GM12891 (cell line): ENCODE results near the gene SLC9A9.
"Not testable (repeated sequence)": the region's sequence is repeated elsewhere in the genome, so short reads cannot be mapped to it uniquely, and the experiment has no call there.

Experiments used
- DNase-seq: peaks from one replicate; pipeline ENCODE4 v3.0.0; 2011; ENCODE audit warnings: low spot score; ENCODE audit not compliant: insufficient read length
- FAIRE-seq: peaks from 2 replicates; lab custom pipeline; 2011; peaks lifted over from hg19 to GRCh38; lab: Jason Lieb, UNC
- PAX5 ChIP-seq: IDR thresholded peaks from 2 replicates; pipeline ENCODE4 v1.6.1; 2011; ENCODE audit warnings: low read length, moderate library complexity, mild to moderate bottlenecking; ENCODE audit not compliant: insufficient read depth, severe bottlenecking
- POLR2A ChIP-seq: IDR thresholded peaks from 2 replicates; pipeline ENCODE4 v1.6.1; 2011; ENCODE audit warnings: low read depth, low read length, control low read depth
- POLR2AphosphoS5 ChIP-seq: IDR thresholded peaks from 2 replicates; pipeline ENCODE4 v1.6.1; 2011; ENCODE audit warnings: low read depth, low read length, control low read depth
- POU2F2 ChIP-seq: IDR thresholded peaks from 2 replicates; pipeline ENCODE4 v1.6.1; 2011; ENCODE audit warnings: low read depth, mild to moderate bottlenecking, control low read depth, low read length, moderate library complexity
- SPI1 ChIP-seq: IDR thresholded peaks from 2 replicates; pipeline ENCODE4 v1.6.1; 2011; ENCODE audit warnings: low read depth, low read length, control low read depth
- TAF1 ChIP-seq: IDR thresholded peaks from 2 replicates; pipeline ENCODE4 v1.6.1; 2011; ENCODE audit warnings: low read depth, low read length, control low read depth

The SLC9A9 gene

DNA sequence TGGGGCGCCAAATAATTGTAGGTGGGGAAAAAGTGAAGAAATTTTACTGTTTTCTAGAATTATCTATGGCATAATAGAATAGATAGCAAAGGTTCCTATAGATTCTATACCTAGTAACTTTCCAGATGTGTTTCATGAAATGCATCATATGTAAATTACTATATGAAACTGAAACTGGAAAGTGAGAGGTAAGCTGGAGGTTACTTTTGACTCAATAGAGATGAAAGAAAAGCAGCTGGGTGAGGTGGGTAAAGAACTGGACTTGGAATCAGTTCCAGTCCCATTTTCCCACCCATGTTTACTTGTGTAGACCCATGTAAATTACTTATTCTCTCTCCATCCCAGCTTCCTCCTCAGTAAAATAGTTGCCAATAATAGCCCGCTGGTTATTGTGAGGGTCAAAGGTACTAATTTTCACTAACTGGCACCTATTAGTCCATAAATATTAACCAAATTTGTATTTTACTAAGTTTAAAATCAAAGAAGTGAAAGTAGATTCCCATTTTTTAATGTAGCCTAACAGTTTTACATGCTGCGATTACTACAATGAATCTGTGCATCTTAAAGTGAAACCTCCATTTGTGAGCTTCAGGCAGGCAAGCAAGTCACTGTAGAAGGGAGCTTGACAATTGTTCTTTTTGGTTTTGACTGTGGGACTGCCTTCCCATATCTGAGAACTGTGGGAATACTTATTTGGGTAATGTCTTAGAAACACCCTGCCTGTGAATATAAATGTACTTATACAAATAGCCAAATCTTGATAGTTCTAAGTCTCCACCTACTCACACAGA is 312.1 kb downstream of the SLC9A9 start:
- peak; percentile 80 for FAIRE-seq
- no peak for TF ChIP-seq TAF1
- no peak for TF ChIP-seq PAX5
- no peak for TF ChIP-seq POLR2A
- 0 out of 2 replicates have a peak, but pooled peaks have one; percentile 37 for TF ChIP-seq POU2F2
- TF ChIP-seq SPI1, result peak; percentile 28; the same call in 1 of the 2 replicates
- no peak for TF ChIP-seq POLR2AphosphoS5

DNA sequence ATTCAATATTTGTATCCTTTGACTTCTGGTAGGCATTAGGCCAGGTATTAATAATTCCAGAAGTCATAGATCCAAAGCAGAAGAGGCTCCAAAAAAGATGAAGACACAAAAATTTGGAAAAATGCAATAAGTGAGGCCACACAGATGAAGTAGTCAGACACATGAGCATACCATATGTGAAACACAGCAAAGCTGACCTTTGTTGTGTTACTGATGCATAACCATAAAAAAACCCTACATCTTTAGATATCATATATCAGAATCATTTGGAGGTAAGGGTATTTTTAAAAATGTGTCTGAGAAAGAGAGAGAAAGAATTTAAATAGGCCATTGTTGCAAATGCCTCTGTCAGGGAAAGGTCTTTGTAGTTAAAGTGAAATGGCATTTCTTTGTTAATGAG is 314.9 kb downstream of the SLC9A9 start:
- no peak for TF ChIP-seq TAF1
- TF ChIP-seq PAX5, result no peak
- no peak for TF ChIP-seq POU2F2
- no peak for TF ChIP-seq POLR2A
- TF ChIP-seq POLR2AphosphoS5, result no peak
- TF ChIP-seq SPI1, result no peak
- no peak for FAIRE-seq
- DNase-seq, result no peak

More for the DNA sequence above, 312.1 kb downstream of the SLC9A9 start:
- DNase-seq, result peak; percentile 24

DNA sequence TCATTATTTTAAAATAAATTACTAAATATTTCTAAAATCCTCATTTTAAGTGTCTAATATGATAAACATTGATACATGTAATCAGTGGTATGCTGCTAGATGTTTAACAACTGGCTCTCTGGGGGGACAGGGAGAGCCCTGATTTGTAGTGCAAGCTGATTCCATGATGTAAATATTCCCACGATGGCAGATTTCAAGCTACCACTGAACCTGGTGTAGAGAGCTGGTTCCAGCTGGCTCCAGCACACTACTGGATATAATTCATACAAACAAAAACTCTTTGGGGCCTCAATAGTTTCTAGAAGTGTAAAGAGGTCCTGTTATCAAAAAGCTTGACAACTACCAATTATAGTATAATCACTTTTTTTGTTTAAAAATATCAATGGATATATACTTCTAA is 316.2 kb downstream of the SLC9A9 start:
- DNase-seq (no peak), FAIRE-seq (no peak)
- TF ChIP-seq POLR2A (no peak), POLR2AphosphoS5 (no peak)

DNA sequence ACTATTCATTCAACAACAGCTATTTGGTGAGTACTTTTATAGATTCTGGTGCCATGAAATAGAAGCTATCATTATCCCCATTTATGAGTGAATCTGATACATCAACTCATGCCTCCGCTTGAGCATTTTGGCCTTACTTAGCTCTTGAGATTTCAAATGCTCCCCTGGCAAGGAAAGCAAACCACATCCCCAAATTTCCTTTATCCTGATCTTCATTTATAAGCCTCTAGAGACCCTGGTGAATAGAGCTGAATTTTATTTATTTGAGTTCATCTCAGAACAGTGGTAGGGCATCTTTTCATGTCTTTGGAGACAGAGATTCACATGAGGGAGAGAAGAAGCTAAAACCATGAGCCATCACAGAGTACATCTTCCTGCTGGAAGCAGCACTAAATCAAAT is 317.2 kb downstream of the SLC9A9 start:
- TF ChIP-seq POLR2AphosphoS5 (no peak), POLR2A (no peak), PAX5 (no peak), SPI1 (no peak), TAF1 (no peak), POU2F2 (no peak)
- no peak for FAIRE-seq
- DNase-seq, result no peak

DNA sequence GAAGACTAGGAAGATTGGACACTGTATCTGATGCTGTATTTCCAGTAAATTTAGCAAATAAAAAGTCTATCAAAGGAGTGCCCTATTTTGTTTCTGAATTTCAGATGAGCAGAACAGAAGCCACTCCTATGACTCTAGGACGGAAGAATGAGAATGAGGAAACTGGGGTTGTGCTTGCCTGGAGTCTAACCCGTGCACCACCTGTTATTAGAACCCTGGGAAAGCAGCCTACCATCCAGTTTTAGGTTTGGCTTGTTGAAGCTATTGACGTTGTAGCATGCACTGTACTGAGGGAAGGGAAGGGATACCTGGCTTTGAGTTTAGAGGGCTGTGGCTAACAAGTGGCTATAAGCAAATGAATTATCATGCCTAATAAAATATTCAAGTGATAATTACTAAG is 318.5 kb downstream of the SLC9A9 start:
- DNase-seq, result no peak
- TF ChIP-seq POLR2A, result no peak
- no peak for TF ChIP-seq TAF1
- no peak for TF ChIP-seq POLR2AphosphoS5
- TF ChIP-seq SPI1, result no peak
- no peak for TF ChIP-seq POU2F2
- no peak for TF ChIP-seq PAX5
- FAIRE-seq, result no peak

DNA sequence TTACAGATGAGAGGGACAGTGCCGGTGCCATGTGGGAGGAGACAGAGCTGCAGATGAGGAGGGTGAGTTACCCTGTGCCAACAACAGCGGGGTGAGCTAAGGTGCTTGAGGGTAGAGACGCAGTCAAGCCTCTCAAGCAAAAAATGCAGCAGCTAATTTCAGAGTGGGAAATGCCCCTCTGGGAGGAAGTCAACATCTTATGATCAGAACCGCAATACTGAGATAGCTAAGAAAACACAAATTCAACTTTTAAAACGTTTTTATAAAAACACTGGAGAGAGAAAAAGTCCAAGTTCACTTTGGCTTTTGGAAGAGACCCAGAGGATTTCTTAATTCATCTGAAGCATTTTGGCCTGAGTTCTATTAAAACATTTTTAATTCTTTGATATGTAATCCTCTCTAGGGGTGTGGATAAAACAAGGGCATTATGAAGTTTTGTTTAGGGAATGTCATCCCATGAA is 319.2 kb downstream of the SLC9A9 start:
- no peak for DNase-seq
- peak; percentile 90 for FAIRE-seq
- TF ChIP-seq SPI1 (peak; percentile 78), POLR2AphosphoS5 (no peak)

DNA sequence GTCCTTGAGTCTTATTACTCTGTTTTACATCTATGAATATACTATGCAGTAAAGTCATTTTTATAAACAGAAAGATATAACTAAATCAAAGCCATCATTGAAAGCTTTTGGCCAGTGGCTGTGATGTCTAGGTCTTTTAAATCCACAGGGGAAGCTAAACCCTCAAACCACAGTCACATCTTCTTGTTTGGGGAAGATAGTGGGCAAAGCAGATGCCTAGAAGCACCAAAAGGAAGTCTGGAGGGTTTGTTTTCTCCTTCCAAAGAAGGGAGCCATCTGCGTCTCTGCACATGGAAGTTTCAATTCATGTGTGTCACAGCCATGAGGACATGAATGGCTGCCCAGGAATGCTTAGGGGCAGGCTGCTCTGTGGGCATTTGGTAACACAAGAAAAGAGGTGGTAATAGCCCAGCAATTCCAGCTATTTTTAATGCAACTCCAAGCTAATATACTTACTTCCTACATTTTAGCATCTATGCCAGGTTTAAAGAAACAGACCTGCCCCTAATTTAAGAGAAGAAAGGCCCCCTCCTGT is 322.2 kb downstream of the SLC9A9 start:
- TF ChIP-seq SPI1 (no peak), POLR2AphosphoS5 (no peak), POU2F2 (no peak), PAX5 (no peak), TAF1 (no peak), POLR2A (no peak)
- no peak for DNase-seq
- no peak for FAIRE-seq

DNA sequence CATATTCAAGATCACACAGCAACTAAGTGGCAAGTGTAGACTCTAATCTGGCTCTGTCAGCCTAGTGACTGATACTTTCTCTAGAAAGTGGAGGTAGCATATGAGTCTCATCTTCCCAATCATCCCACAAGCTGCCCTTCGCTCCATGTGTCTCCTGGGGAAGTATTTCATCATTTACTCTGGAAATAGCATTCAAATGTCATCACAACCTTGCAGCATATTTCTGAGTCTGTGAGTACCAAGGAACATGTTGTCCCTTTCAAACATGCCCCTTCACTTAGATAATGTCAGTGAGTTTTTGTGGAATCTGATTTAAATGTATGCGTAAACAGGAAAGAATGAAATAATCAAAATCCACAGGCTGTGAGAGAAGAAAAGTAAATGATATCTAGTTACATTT is 322.9 kb downstream of the SLC9A9 start:
- no peak for TF ChIP-seq POLR2AphosphoS5
- no peak for TF ChIP-seq PAX5
- TF ChIP-seq POU2F2, result no peak
- no peak for TF ChIP-seq POLR2A
- TF ChIP-seq TAF1, result no peak
- no peak for TF ChIP-seq SPI1
- no peak for FAIRE-seq
- DNase-seq, result no peak

DNA sequence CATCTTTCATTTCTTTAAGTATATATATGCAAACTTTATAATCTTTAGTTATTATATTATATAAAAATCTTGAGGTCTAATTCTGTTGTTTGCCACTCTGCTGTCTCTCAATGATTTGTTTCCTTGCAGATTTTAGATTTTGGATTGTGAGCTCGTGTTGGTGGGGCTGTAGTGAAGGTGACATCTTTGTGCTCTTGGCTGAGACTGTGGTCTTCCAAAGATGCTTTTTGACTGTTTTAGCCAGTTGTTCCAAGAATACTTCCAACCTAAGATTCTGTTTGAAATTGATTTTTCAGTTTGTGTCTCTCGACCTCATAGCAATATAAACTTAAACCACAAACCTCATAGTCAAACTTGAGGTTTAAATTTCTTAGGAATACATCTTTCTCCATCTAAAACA is 326.5 kb downstream of the SLC9A9 start:
- DNase-seq (no peak), FAIRE-seq (no peak)
- TF ChIP-seq POLR2AphosphoS5, result no peak
- no peak for TF ChIP-seq PAX5
- no peak for TF ChIP-seq POLR2A
- TF ChIP-seq TAF1, result no peak
- TF ChIP-seq POU2F2, result no peak
- TF ChIP-seq SPI1, result no peak

DNA sequence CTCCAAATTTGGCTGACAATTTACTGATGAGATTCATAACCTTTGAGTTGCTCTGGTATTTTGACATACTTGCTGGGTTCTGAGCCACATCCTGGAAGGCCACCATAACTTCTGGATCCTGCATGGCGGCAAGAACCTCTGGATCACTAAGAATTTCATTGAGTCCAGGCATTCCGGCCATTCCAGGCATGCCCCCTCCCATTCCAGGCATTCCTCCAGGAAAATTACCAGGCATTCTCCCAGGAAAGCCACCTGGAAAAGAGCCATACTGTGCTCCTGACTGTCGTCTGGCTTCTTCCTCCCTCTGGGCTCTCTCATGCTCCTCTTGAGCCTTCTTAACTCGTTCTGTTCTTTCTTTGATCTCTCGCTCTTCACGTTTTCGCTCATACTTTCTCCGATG is 331.1 kb downstream of the SLC9A9 start:
- FAIRE-seq, result not testable (repeated sequence)

DNA sequence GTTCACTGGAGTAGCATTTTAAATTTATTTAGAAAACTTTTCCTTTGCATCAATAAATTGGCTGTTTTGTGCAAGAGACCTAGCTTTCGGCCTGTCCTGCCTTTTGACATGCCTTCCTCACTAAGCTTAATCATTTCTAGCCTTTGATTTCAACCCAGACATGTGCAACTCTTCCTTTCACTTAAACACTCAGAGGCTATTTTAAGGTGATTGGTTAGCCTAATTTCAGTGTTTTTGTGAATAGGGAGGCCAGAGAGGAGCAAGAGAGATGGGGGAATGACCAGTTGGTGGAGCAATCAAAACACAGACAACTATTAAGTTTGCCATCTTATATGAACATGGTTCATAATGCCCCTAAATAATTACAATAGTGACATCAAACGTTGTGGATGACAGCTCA is 333.4 kb downstream of the SLC9A9 start:
- DNase-seq (no peak), FAIRE-seq (peak; percentile 31)
- TF ChIP-seq SPI1, result no peak
- no peak for TF ChIP-seq TAF1
- no peak for TF ChIP-seq POU2F2
- TF ChIP-seq POLR2AphosphoS5, result no peak
- TF ChIP-seq PAX5, result no peak
- TF ChIP-seq POLR2A, result no peak

More for the DNA sequence above, 331.1 kb downstream of the SLC9A9 start:
- DNase-seq, result not testable (repeated sequence)
